ENCODE data around the gene SUSD4. TPM values are rescaled to one million over a fixed set of nuclear protein-coding genes. Genes with fewer than 3 reads are reported as not detected.
A peak's percentile ranks its signal among the peaks of the same experiment; 100 is the strongest.
"Not testable (repeated sequence)": the region's sequence is repeated elsewhere in the genome, so short reads cannot be mapped to it uniquely, and the experiment has no call there.

Gene SUSD4
- total and polyA plus RNA-seq, 7 experiments from 2014 or later, result 0.10 to 21.5 (median 7.7) TPM

DNA sequence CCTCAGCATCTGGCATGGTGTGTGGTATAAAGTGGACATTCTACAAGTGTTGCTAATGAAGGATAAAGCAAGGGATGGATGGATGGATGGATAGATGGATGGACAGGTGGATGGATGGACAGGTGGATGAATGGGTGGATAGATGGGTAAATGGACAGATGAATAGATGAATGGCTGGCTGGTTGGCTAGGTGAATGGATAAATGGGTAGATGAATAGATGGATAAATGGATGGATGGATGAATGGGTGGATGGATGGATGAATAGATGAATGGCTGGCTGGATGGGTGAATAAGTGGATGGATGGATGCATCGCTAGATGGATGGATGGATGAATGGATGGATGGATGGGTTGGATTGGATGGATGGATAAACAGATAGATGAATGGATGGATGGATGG lies 66.2 kb downstream of the SUSD4 start:
- H3K27me3 ChIP-seq (ENCODE audit: control insufficient read depth in 2 of 2, insufficient read depth in 2 of 2, low read length in 2 of 2), result no peaks in the 10 kb centered on the region
- ChIA-PET POLR2A (no interaction called here), CTCF (no interaction called here)
- intact Hi-C loops (cut with micrococcal nuclease), result no loop called here
- ATAC-seq (no peak), DNase-seq (no peak)
- no peak overlapping the region for H3K27ac ChIP-seq (ENCODE audit: low read depth, low read length)
- H3K27ac Mint-ChIP-seq, result no peak overlapping the region
- no peak overlapping the region for H3K4me3 ChIP-seq (ENCODE audit: low read length)
- peaks cover 0 to 21% of the 10 kb centered on the region in 2 donors for H3K4me1 ChIP-seq (ENCODE audit: control insufficient read depth in 2 of 2, insufficient read depth in 2 of 2, low read length in 2 of 2)
- H3K4me3 Mint-ChIP-seq, result no peak overlapping the region
- no peaks in the 10 kb centered on the region for H3K27me3 Mint-ChIP-seq
- no peaks in the 10 kb centered on the region for H3K9me3 ChIP-seq (ENCODE audit: control insufficient read depth in 2 of 3, low read length in 3 of 3)
- H3K36me3 Mint-ChIP-seq, result peaks cover 0 to 3% (median under 1%) of the 10 kb centered on the region in 5 donors
- H3K36me3 ChIP-seq (ENCODE audit: control insufficient read depth in 2 of 3, insufficient read depth in 3 of 3, low read length in 3 of 3), result no peaks in the 10 kb centered on the region
- H3K4me1 Mint-ChIP-seq, result peaks cover 0 to 36% (median 27%) of the 10 kb centered on the region in 7 donors
- H3K9me3 Mint-ChIP-seq, result peaks cover 0 to 1% (median 0%) of the 10 kb centered on the region in 11 donors

DNA sequence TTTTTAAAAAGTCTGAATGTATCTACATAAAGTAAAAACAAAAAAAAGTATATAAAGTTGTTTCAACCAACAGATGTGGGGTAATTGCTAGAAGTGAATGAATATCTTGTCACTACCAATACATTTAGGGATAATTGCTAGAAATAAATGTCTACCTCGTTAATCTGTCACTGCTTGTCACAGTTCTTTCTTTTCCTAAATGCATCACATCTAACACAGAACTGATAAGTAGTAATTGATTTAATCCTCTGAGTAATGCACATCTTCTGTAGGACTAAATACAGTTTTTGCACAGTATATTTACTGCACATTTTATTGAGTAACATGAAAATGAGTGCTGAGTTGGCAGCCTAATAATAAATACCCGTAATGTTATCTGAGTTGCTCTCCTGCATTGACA lies 72.2 kb downstream of the SUSD4 start:
- ATAC-seq, result no peak
- Mint-ChIP-seq H3K27me3 (no peaks in the 10 kb centered on the region), H3K36me3 (peaks cover 0 to 24% (median 13%) of the 10 kb centered on the region in 5 donors), H3K9me3 (peaks cover 0 to 3% (median 0%) of the 10 kb centered on the region in 11 donors), H3K4me3 (no peak overlapping the region), H3K27ac (peak overlapping the region in 1 of 9 donors; percentile 25), H3K4me1 (peaks cover 0 to 17% (median 5%) of the 10 kb centered on the region in 7 donors)
- CTCF ChIA-PET, result no interaction called here
- no peak for DNase-seq
- Histone ChIP-seq H3K27me3 (ENCODE audit: control insufficient read depth in 2 of 2, insufficient read depth in 2 of 2, low read length in 2 of 2) (no peaks in the 10 kb centered on the region), H3K4me3 (ENCODE audit: low read length) (no peak overlapping the region), H3K27ac (ENCODE audit: low read depth, low read length) (no peak overlapping the region), H3K36me3 (ENCODE audit: control insufficient read depth in 2 of 3, insufficient read depth in 3 of 3, low read length in 3 of 3) (no peaks in the 10 kb centered on the region), H3K4me1 (ENCODE audit: control insufficient read depth in 2 of 2, insufficient read depth in 2 of 2, low read length in 2 of 2) (no peaks in the 10 kb centered on the region), H3K9me3 (ENCODE audit: control insufficient read depth in 2 of 3, low read length in 3 of 3) (no peaks in the 10 kb centered on the region)
- POLR2A ChIA-PET, result no interaction called here
- intact Hi-C loops (cut with micrococcal nuclease), result no loop called here

DNA sequence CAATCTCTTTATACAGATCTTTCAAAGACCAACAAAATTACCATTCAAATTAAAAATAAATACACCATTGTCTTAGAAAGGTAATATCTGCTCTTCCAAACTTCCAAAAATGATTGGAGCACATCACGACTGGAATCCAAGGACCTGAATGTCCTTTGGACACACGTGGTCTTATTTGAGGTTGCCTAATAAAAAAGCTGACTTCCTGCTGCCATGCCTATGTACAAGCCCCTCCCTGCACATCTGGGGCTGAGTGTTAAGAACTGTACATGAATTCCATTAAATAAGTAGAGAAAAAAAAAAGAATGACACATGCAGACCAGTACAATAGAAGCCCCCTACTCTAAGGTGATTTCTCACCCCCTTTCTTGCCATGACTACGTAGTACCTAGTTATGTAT lies 73.6 kb downstream of the SUSD4 start:
- ATAC-seq, result no peak
- ChIA-PET POLR2A (no interaction called here), CTCF (interaction anchor here (0.6 to 0.7 kb wide), 2 partner anchors 13 to 337 kb away, joined by 3 to 5 read pairs; no protein-coding TSS in a partner anchor)
- Mint-ChIP-seq H3K36me3 (peaks cover 0 to 28% (median 17%) of the 10 kb centered on the region in 5 donors), H3K27me3 (no peaks in the 10 kb centered on the region), H3K27ac (no peak overlapping the region), H3K4me1 (peaks cover 0 to 17% (median 5%) of the 10 kb centered on the region in 7 donors), H3K9me3 (peaks cover 0 to 5% (median 2%) of the 10 kb centered on the region in 11 donors), H3K4me3 (no peak overlapping the region)
- H3K27ac ChIP-seq (ENCODE audit: low read depth, low read length), result no peak overlapping the region
- H3K27me3 ChIP-seq (ENCODE audit: control insufficient read depth in 2 of 2, insufficient read depth in 2 of 2, low read length in 2 of 2), result no peaks in the 10 kb centered on the region
- no peaks in the 10 kb centered on the region for H3K4me1 ChIP-seq (ENCODE audit: control insufficient read depth in 2 of 2, insufficient read depth in 2 of 2, low read length in 2 of 2)
- no peak overlapping the region for H3K4me3 ChIP-seq (ENCODE audit: low read length)
- intact Hi-C loops (cut with micrococcal nuclease), result no loop called here
- no peaks in the 10 kb centered on the region for H3K9me3 ChIP-seq (ENCODE audit: control insufficient read depth in 2 of 3, low read length in 3 of 3)
- no peak for DNase-seq
- H3K36me3 ChIP-seq (ENCODE audit: control insufficient read depth in 2 of 3, insufficient read depth in 3 of 3, low read length in 3 of 3), result no peaks in the 10 kb centered on the region

DNA sequence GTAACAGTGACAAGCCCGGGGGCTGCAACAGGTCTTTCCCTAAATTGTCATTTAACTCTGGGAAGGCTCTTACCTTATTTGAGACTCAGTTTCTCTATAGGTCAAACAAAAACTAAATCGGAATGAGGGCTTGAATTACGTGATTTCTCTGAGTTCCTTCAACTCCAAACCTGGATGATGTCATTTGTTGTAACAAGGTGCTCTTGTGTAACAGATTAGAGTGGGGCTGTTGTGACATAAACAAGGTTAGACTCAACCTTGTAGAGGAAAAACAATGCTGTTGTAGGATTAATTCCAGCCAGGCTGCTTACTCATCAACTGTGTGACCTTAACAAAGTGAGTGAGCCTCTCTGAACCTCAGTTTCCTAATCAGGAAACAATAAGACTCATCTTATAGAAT lies 74.4 kb downstream of the SUSD4 start:
- Histone ChIP-seq H3K4me1 (ENCODE audit: control insufficient read depth in 2 of 2, insufficient read depth in 2 of 2, low read length in 2 of 2) (no peaks in the 10 kb centered on the region), H3K27ac (ENCODE audit: low read depth, low read length) (no peak overlapping the region), H3K27me3 (ENCODE audit: control insufficient read depth in 2 of 2, insufficient read depth in 2 of 2, low read length in 2 of 2) (no peaks in the 10 kb centered on the region), H3K4me3 (ENCODE audit: low read length) (no peak overlapping the region), H3K9me3 (ENCODE audit: control insufficient read depth in 2 of 3, low read length in 3 of 3) (no peaks in the 10 kb centered on the region), H3K36me3 (ENCODE audit: control insufficient read depth in 2 of 3, insufficient read depth in 3 of 3, low read length in 3 of 3) (no peaks in the 10 kb centered on the region)
- Mint-ChIP-seq H3K4me3 (no peak overlapping the region), H3K36me3 (peaks cover 0 to 36% (median 21%) of the 10 kb centered on the region in 5 donors), H3K4me1 (peaks cover 0 to 17% (median 5%) of the 10 kb centered on the region in 7 donors), H3K27ac (no peak overlapping the region), H3K9me3 (peaks cover 0 to 8% (median 4%) of the 10 kb centered on the region in 11 donors), H3K27me3 (no peaks in the 10 kb centered on the region)
- intact Hi-C loops (cut with micrococcal nuclease), result no loop called here
- ATAC-seq, result no peak
- no peak for DNase-seq
- ChIA-PET POLR2A (no interaction called here), CTCF (no interaction called here)

DNA sequence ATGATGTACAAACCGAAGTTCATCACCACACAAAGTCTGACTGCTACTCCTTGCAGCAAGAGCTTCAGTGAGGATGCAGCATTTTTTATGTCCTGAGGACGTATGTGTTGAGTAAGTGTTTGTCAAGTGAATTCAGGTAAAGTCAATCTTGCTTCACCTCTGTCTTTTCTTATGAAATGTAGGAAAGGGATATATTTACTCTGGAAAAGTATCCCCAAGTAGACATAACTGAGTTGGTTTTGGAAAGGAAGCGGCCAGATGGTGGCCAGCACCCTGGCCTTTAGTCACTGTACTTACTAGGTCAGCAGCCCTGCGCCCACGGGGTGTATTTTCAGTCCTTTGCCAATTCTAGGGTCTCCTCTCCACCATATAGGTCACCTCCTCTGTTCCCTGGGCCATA lies 75.2 kb downstream of the SUSD4 start:
- POLR2A ChIA-PET, result no interaction called here
- DNase-seq (no peak), ATAC-seq (no peak)
- H3K27me3 ChIP-seq (ENCODE audit: control insufficient read depth in 2 of 2, insufficient read depth in 2 of 2, low read length in 2 of 2), result no peaks in the 10 kb centered on the region
- H3K4me3 ChIP-seq (ENCODE audit: low read length), result no peak overlapping the region
- no peaks in the 10 kb centered on the region for H3K36me3 ChIP-seq (ENCODE audit: control insufficient read depth in 2 of 3, insufficient read depth in 3 of 3, low read length in 3 of 3)
- Mint-ChIP-seq H3K36me3 (peaks cover 0 to 41% (median 21%) of the 10 kb centered on the region in 5 donors), H3K9me3 (peaks cover 0 to 8% (median 4%) of the 10 kb centered on the region in 11 donors), H3K27me3 (no peaks in the 10 kb centered on the region), H3K4me1 (peaks cover 0 to 17% (median 5%) of the 10 kb centered on the region in 7 donors), H3K4me3 (no peak overlapping the region), H3K27ac (no peak overlapping the region)
- CTCF ChIA-PET, result interaction anchor here (0.6 kb wide), 1 partner anchor 126 kb away, joined by 3 read pairs; no protein-coding TSS in a partner anchor
- H3K4me1 ChIP-seq (ENCODE audit: control insufficient read depth in 2 of 2, insufficient read depth in 2 of 2, low read length in 2 of 2), result no peaks in the 10 kb centered on the region
- H3K27ac ChIP-seq (ENCODE audit: low read depth, low read length), result no peak overlapping the region
- no peaks in the 10 kb centered on the region for H3K9me3 ChIP-seq (ENCODE audit: control insufficient read depth in 2 of 3, low read length in 3 of 3)
- intact Hi-C loops (cut with micrococcal nuclease), result no loop called here

DNA sequence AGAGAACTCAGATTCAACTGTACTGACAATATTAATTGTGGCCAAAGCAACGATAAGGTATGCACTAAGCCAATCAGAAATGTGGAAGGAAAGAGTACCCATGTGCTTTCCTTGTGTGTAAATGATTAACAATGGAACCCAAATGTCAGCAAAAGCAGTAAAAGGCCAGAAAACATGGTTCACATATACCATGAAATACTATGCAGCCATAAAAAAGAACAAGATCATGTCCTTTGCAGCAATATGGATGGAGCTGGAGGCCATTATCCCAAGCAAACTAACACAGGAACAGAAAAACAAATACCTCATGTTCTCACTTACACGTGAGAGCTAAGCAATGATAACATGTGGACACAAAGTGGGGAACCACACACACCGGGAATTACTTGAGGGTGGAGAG lies 78.5 kb downstream of the SUSD4 start:
- ChIA-PET CTCF (no interaction called here), POLR2A (no interaction called here)
- Mint-ChIP-seq H3K36me3 (peaks cover 0 to 30% (median 12%) of the 10 kb centered on the region in 5 donors), H3K4me1 (peaks cover 0 to 13% (median 2%) of the 10 kb centered on the region in 7 donors), H3K27me3 (no peaks in the 10 kb centered on the region), H3K4me3 (no peak overlapping the region), H3K9me3 (peaks cover 0 to 8% (median 4%) of the 10 kb centered on the region in 11 donors), H3K27ac (no peak overlapping the region)
- H3K4me3 ChIP-seq (ENCODE audit: low read length), result no peak overlapping the region
- DNase-seq (no peak), ATAC-seq (no peak)
- no peaks in the 10 kb centered on the region for H3K27me3 ChIP-seq (ENCODE audit: control insufficient read depth in 2 of 2, insufficient read depth in 2 of 2, low read length in 2 of 2)
- intact Hi-C loops (cut with micrococcal nuclease), result no loop called here
- H3K4me1 ChIP-seq (ENCODE audit: control insufficient read depth in 2 of 2, insufficient read depth in 2 of 2, low read length in 2 of 2), result no peaks in the 10 kb centered on the region
- no peak overlapping the region for H3K27ac ChIP-seq (ENCODE audit: low read depth, low read length)
- H3K9me3 ChIP-seq (ENCODE audit: control insufficient read depth in 2 of 3, low read length in 3 of 3), result no peaks in the 10 kb centered on the region
- no peaks in the 10 kb centered on the region for H3K36me3 ChIP-seq (ENCODE audit: control insufficient read depth in 2 of 3, insufficient read depth in 3 of 3, low read length in 3 of 3)

DNA sequence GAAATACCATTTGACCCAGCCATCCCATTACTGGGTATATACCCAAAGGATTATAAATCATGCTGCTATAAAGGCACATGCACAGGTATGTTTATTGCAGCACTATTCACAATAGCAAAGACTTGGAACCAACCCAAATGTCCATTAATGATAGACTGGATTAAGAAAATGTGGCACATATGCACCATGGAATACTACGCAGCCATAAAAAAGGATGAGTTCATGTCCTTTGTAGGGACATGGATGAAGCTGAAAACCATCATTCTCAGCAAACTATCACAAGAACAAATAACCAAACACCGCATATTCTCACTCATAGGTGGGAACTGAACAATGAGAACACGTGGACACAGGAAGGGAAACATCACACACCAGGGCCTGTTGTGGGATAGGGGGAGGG lies 80.3 kb downstream of the SUSD4 start:
- H3K4me3 Mint-ChIP-seq, H3K27ac Mint-ChIP-seq, CTCF ChIA-PET: not testable (repeated sequence)

More for the DNA sequence above, 80.3 kb downstream of the SUSD4 start:
- H3K36me3 ChIP-seq (ENCODE audit: control insufficient read depth in 2 of 3, insufficient read depth in 3 of 3, low read length in 3 of 3); H3K27ac ChIP-seq (ENCODE audit: low read depth, low read length); H3K4me1 ChIP-seq (ENCODE audit: control insufficient read depth in 2 of 2, insufficient read depth in 2 of 2, low read length in 2 of 2); H3K9me3 ChIP-seq (ENCODE audit: control insufficient read depth in 2 of 3, low read length in 3 of 3); H3K27me3 ChIP-seq (ENCODE audit: control insufficient read depth in 2 of 2, insufficient read depth in 2 of 2, low read length in 2 of 2); DNase-seq; H3K9me3 Mint-ChIP-seq; POLR2A ChIA-PET; ATAC-seq; H3K27me3 Mint-ChIP-seq; intact Hi-C loops (cut with micrococcal nuclease); H3K4me3 ChIP-seq (ENCODE audit: low read length): not testable (repeated sequence)
- Mint-ChIP-seq H3K36me3 (peaks cover 0 to 25% (median 15%) of the 10 kb centered on the region in 5 donors), H3K4me1 (peaks cover 0 to 18% (median 2%) of the 10 kb centered on the region in 7 donors)

Measured in naive thymus-derived CD4-positive, alpha-beta T cell (primary cell).